ENCODE measurements around the gene SLC39A11. TPM values are rescaled to one million over a fixed set of nuclear protein-coding genes. Genes with fewer than 3 reads are reported as not detected.

Gene SLC39A11
- total RNA-seq, 4 donors from 2014 or later, result 36.6 to 75.0 (median 40.2) TPM

DNA sequence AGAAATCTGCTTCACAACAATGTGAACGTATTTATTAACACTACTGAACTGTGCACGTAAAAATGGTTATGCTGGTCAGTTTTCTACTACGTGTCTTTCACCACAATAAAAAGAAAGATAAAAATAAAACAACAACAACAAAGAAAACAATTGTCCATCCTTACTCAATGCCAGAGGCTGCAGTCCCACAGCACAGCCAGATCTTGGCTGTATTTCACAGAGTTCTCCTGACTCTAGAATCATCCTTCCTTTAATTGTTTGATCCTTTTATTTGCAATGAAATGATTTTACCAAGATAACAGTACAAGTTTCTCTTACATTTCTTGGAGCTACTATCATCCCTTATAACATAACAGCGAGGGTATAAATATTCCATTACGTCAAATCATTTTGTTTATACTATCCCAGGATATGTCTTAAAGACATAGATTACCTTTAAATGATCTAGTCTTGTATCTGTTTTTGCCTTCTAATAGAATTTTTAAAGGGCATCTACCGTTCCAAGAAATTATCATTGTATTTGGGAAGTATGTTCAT lies 103.3 kb downstream of the SLC39A11 start:
- TF ChIP-seq, protein P1, sequence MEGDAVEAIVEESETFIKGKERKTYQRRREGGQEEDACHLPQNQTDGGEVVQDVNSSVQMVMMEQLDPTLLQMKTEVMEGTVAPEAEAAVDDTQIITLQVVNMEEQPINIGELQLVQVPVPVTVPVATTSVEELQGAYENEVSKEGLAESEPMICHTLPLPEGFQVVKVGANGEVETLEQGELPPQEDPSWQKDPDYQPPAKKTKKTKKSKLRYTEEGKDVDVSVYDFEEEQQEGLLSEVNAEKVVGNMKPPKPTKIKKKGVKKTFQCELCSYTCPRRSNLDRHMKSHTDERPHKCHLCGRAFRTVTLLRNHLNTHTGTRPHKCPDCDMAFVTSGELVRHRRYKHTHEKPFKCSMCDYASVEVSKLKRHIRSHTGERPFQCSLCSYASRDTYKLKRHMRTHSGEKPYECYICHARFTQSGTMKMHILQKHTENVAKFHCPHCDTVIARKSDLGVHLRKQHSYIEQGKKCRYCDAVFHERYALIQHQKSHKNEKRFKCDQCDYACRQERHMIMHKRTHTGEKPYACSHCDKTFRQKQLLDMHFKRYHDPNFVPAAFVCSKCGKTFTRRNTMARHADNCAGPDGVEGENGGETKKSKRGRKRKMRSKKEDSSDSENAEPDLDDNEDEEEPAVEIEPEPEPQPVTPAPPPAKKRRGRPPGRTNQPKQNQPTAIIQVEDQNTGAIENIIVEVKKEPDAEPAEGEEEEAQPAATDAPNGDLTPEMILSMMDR (IDR thresholded peaks at IDR 0.05; ENCODE audit: low read depth), result no peak

DNA sequence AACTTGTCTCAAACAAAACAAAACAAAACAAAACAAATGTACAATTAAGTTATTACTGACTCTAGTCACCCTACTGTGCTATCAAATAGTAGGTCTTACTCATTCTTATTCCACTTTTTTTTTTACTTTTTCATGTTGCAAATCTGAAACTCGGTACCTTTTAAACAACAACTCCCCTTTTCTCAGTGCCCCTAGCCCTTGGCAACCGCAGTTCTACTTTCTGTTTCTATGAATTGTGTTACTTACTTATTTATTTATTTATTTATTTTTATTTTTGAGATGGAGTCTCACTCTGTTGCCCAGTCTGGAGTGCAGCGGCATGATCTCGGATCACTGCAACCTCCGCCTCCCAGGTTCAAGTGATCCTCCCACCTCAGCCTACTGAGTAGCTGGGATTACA lies 104.0 kb downstream of the SLC39A11 start:
- TF ChIP-seq, protein P1 (IDR thresholded peaks at IDR 0.05; ENCODE audit: low read depth), result no peak

DNA sequence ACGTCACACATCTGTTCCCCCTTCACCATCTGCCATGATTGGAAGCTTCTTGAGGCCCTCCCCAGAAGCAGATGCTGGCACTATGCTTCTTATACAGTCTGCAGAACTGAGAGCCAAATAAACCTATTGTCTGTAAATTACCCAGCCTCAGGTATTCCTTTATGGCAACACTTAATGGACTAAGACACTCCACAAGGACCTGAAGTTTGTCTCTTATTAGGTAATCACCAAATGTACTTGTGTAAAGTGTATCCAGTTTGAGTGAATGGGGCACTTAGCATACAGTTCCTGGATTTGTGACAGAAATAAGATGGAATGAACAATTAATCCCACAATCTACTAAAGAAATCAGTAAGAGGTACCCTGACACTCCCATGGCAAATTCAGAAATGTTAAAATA lies 105.3 kb downstream of the SLC39A11 start:
- TF ChIP-seq, protein P1 (IDR thresholded peaks at IDR 0.05; ENCODE audit: low read depth), result no peak

DNA sequence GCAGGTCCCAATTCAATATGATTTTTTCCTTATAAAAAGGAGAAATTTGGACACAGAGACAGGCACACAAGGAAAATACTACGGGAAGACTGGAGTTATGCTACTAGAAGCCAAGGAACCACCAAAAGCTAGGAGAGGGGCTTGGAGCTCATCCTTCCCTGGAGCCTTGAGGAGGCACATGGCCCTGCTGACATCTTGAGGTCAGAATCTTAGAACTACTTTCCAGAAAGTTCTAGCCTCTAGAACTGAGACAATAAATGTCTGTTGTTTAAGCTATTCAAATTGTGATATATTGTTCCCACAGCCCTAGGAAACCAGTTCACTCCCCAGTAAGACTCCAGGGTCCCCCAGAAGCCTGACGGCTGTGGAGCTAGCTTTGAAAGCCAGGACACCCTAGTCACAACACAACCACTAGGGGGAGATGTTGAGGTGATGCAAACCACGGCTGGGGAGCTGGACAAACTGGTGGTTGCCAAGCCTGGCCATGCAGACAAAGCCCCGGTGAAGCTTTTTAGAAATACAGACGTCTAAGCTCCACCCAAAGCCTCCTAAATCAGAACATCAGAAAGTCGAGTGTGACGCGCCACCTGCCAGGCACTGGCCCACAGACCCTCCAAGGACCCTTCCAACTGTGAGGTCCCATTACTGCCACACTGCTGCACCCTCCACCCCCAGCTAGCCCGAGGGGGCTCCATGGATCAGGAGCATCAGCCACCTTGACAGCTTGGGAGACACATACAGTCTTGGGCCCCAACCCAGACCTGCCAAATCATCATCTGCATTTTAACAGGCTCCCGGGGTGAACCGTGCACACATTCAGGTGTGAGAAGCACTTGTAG lies 106.4 kb downstream of the SLC39A11 start:
- TF ChIP-seq, protein P1 (IDR thresholded peaks at IDR 0.05; ENCODE audit: low read depth), result no peak

DNA sequence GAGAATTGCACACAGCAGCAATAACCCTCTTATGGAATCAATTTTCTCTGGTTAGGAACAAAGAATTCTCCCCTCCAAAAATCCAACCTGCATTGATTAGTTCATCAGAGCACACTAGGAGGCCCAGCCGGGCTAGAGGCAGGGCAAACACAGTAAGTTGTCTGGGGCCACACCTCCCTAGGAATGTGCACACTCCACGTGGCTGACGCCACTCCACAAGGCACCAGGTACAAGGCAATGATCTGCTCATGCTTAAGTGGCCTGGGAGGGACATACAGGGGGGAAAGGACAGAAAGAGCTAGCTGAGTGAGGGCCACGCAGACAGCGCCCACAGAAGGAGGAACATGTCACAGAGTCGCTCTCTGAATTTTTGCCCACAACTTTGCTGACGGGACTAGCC lies 107.6 kb downstream of the SLC39A11 start:
- TF ChIP-seq, protein P1 (IDR thresholded peaks at IDR 0.05; ENCODE audit: low read depth), result no peak

DNA sequence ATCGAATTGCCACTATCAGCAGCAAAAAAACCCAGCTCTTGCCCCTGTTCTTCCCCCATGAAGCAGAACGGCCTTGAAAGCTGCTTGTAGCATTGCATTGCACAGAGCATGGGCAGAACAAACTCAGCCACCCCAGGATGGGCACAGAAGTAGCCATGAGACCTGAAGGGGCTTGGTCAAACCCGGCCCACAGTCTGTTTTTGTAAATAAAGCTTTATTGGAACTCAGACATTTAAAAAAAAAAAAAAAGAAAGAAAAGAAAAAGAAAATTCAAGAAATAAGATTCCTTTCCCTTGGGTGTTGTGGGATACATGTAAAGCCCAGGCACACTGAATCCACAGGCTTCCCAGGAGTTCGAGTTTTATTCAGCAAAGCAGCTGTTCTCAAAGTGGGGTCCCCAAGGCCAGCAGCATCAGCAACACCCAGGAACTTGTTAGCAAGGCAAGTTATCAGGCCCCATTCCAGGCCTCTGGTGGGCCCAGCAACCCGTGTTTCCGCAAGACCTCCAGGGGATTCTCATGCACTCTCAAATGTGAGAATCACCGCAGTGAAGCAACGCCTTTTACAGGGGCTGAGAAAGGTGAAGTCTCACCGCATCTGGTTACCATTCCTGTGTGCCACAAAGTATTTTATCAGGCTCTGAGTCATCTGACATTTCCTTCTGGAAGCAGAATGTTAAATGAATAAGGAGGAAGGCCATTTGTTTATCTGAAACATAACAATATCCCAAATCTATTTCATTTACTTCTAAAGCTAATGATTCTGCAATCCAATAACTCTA lies 108.2 kb downstream of the SLC39A11 start:
- TF ChIP-seq, protein P1 (IDR thresholded peaks at IDR 0.05; ENCODE audit: low read depth), result no peak

DNA sequence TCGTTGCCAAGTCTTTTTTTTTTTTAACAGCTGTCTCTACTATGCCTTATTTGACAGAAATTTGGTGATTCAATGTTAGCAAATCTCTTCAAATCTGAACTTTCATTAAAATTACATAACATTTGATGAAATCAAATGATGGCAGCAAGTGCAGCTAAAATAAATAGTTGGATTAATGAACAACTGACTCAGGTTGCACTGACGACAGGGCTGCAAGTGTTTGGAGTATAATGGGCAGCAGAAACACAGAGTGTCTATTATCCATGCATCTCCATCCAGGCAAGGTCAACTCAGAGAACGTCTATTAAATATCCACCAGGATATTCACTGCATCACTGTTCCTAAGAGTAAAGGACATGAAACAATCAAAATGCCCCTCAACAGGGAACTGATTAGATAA lies 109.8 kb downstream of the SLC39A11 start:
- TF ChIP-seq, protein P1 (IDR thresholded peaks at IDR 0.05; ENCODE audit: low read depth), result no peak
